Naive thymus-derived CD8-positive, alpha-beta T cell (primary cell): ENCODE data around the gene CTXN3. TPM values are rescaled to one million over a fixed set of nuclear protein-coding genes. Genes with fewer than 3 reads are reported as not detected.

ENCODE experiments used
- ATAC-seq, 2 donors: fragments of 150-1000 bp; cut with Tn5 transposase in 1 of 2; sonication (Bioruptor Pico), chemical (Tn5 transposase) in 1 of 2; 1 replicate in 1 of 2; 2 replicates in 1 of 2; pipeline ENCODE4 v1.10.0; 2021; ENCODE audit warnings: mild to moderate bottlenecking in 2 of 2, moderate library complexity in 2 of 2
- POLR2A ChIA-PET: fragments of 350-600 bp; sonication (Branson Sonifier 250); formaldehyde crosslinking; loops from one replicate; lab custom pipeline; 2021; ENCODE audit warnings: antibody characterized with exemption; lab: Charles Lee
- DNase-seq, 10 donors: peaks; one replicate each; pipeline versions ENCODE4 v3.0.0 to v3.0.0-alpha.2; 2020 to 2022
- H3K27ac Mint-ChIP-seq, 10 donors: one replicate each; pipeline ENCODE4 v1.8.0; 2020 to 2022; ENCODE audit warnings: mild to moderate bottlenecking in 10 of 10, mixed read lengths in 10 of 10, moderate library complexity in 4 of 10, inconsistent platforms in 1 of 10
- H3K27me3 Mint-ChIP-seq, 5 donors: one replicate each; pipeline ENCODE4 v1.8.0; 2021 to 2022; ENCODE audit warnings: mixed read lengths in 5 of 5
- H3K36me3 Mint-ChIP-seq, 3 donors: one replicate each; pipeline ENCODE4 v1.8.0; 2020 to 2022; ENCODE audit warnings: mixed read lengths in 3 of 3, mild to moderate bottlenecking in 2 of 3, inconsistent platforms in 1 of 3
- H3K4me1 Mint-ChIP-seq, 4 donors: one replicate each; pipeline ENCODE4 v1.8.0; 2021 to 2022; ENCODE audit warnings: mixed read lengths in 4 of 4
- H3K4me3 Mint-ChIP-seq, 10 donors: one replicate each; pipeline ENCODE4 v1.8.0; 2020 to 2022; ENCODE audit warnings: mild to moderate bottlenecking in 10 of 10, mixed read lengths in 10 of 10, moderate library complexity in 6 of 10, inconsistent platforms in 1 of 10
- H3K9me3 Mint-ChIP-seq, 9 donors: one replicate each; pipeline ENCODE4 v1.8.0; 2020 to 2022; ENCODE audit warnings: mixed read lengths in 9 of 9, mild to moderate bottlenecking in 3 of 9, inconsistent platforms in 1 of 9, moderate library complexity in 1 of 9
- polyA plus RNA-seq, 3 donors: library from polyadenylated mRNA; unstranded; fragments of 300-500 nt; fragmentation: Illumina TruSeq; gene quantifications; one replicate each; pipeline ENCODE4 v1.2.3, GENCODE V29; 2021
- total RNA-seq, 8 experiments: library from RNA in 2 of 8; stranded (reverse) in 2 of 8; gene quantifications; one replicate each; pipeline ENCODE4 v1.2.3 and lab custom pipeline; 2021 to 2026

CTXN3 gene
- total and polyA plus RNA-seq, 5 experiments from 2014 or later = not detected

- Mint-ChIP-seq H3K9me3 (no peaks in the 10 kb centered on the region), H3K4me1 (no peaks in the 10 kb centered on the region), H3K36me3 (no peaks in the 10 kb centered on the region), H3K27me3 (peaks cover 4 to 19% (median 8%) of the 10 kb centered on the region in 5 donors), H3K27ac (no peak overlapping the region), H3K4me3 (no peak overlapping the region)
- ATAC-seq (no peak), DNase-seq (no peak)
- POLR2A ChIA-PET = no interaction called here
Observed at GRCh38 chr5:127707209-127707608, 58.3 kb downstream of the CTXN3 start.

Other genes starting within 250 kb of the CTXN3 start
- 10 to 100 TPM; 44.9 to 45.6 TPM for gene PRRC1, start 131.4 kb upstream of the CTXN3 start, total RNA-seq
- 10 to 100 TPM; 28.7 to 39.6 (median 32.8) TPM for gene PRRC1, start 131.4 kb upstream of the CTXN3 start, polyA plus RNA-seq
- not detected for gene CCDC192, start 54.3 kb downstream of the CTXN3 start, total RNA-seq
- gene CCDC192, start 54.3 kb downstream of the CTXN3 start, polyA plus RNA-seq = not detected